ENCODE measurements around the gene EEF2K.
"Not testable (repeated sequence)": the region's sequence is repeated elsewhere in the genome, so short reads cannot be mapped to it uniquely, and the experiment has no call there.

EEF2K gene

DNA sequence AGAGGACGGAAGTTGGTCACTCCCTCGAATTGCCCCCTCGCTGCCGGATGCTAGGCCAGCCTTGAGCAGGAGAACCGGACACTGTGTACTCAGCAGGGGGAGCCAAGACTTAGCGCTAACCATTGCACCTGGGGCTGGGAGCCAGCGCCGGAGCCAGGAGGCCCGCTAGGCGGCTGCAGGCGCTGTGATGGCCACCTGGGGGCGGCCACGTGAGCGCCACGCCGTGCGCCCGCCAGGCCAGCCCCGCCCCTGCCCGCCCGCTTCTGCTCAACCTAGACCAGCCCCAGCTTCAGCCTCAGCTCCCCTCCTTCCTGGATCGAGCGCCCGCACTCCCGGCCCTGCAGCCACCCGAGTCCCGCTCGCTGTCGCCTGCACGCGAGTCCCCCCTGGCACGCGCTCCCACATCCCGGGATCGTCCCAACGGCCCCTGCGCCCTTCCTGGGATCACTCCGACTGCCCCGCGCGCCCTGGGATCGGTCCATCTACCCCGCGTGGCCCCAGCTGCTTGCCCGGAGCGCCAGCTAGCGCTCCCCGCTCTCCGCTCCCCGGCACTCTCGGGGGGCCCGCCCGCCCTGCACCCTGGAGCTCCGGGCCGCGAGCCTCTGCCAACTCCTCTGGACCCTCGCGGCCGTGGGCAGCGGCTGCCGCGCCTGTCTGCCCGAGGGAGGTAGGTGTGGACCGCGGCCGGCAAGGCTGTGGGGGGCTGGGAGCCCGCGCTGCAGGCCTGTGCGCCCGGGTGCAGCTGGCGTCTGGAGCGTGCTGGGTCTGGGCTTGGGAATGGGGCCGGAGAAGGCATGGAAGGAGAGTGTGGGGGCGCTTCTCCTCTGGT is at the start of gene EEF2K:
EEF2K (plus strand) TSS at position 266 of the 829 bp plus-strand sequence. CDS start 19,452 bp downstream, outside the sequence.
- DNase-seq (peak; percentile 87), ATAC-seq (peak; percentile 86)

DNA sequence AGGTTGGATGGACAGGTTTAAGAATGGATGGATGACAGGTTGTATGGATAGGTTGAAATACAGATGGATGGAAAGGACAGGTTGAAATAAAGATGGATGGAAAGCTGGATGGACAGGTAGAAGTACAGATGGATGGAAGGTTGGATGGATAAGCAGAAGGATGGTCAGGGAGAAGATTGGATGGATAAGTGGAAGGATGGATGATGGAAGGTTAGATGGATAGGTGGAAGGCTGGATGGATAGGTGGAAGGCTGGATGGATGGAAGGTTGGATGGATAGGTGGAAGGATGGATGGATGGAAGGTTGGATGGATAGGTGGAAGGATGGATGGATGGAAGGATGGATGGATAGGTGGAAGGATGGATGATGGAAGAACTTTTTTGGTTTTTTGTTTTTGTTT is 44.7 kb upstream of the EEF2K start:
- DNase-seq (no peak), ATAC-seq (no peak)

DNA sequence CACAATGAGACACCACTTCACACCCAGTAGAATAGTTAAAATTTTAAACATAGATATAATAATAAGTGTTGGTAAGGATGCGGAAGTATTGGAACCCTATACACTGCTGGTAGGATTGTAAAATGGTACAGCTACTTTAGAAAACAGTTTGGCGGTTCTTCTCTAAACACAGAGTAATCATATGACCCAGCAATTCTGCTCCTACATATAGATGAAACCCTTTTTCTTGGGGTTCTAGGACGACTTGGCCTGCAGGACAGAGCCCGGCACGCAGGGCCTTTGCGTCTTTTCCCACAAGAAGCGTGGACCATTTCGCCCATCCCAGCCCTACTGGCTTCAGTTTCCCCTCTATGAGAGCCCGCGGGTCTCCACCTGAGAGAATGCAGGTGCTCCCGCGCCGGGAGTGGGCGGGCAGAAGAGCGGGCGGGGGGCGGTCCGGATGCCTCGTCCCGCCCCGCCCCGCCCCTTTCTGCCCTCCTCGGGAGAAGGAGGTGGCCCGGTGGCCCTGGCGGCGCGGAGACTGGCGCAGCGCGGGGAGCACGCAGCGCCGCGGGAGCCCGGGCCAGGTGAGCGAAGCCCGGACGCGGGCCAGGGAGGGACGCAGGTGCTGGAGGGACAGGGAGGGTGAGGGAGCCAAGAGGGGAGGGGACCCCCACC is 44.0 kb upstream of the EEF2K start, which contains the start of gene SDR42E2:
SDR42E2 (plus strand) TSS at position 508 of the 657 bp plus-strand sequence. CDS start 3,077 bp downstream, outside the sequence.
- DNase-seq = peak; percentile 34
- peak; percentile 43 for ATAC-seq

DNA sequence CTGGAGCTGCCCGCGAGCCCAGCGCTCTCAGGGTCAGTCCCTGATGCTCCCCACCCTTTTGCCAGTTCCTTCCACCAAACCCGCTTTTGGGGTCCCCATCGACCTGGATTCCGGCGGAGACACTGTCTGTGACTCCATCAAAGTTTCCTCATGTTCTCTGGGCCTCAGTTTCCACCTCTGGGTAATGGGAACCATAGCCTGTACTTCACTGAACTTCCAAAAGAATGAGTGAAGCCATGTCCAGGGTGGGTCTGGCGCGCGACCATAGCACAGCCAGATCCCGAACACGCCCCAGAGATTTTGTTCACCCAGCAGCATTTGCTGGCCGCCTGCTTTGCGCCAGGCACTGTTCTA is 43.4 kb upstream of the EEF2K start:
- ATAC-seq = no peak

DNA sequence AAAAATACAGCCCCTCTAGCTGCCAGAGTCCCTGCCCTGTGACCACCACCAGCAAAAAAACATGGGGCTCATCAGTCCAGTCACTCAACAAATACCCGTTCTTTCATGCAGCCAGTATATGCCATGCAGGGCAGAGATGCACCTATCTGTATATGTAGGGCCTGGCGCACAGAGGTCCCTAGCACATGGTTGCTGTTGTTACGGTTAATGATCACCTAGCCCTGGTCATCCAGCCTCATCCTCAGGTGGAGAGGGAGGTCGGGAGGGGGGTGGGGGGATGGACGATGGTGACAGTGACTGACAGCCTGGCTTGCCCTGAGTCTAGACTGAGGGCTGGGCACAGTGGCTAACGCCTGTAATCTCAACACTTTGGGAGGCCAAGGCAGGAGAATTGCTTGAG is 42.3 kb upstream of the EEF2K start:
- DNase-seq = no peak
- ATAC-seq = no peak

More for the DNA sequence above, 43.4 kb upstream of the EEF2K start:
- no peak for DNase-seq

DNA sequence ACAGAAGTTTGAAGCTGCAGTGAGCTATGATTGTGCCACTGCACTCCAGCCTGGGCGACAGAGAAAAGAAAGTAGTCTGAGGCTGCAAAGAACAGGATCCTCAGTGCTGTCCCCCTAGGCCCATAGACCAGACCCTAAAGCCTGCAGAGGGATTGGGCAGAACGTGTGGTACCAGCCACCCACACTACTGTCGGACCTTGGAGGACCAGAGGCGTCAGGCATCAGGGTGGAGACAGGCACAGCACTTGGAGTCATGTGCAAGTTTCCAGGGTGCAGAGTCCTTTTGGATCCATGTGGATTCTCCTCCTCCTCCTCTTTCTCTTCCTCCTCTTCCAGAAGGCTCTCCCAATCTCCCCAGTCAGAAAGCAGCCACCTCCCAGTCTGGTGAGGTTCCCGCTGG is 41.6 kb upstream of the EEF2K start:
- DNase-seq = no peak
- ATAC-seq = no peak

DNA sequence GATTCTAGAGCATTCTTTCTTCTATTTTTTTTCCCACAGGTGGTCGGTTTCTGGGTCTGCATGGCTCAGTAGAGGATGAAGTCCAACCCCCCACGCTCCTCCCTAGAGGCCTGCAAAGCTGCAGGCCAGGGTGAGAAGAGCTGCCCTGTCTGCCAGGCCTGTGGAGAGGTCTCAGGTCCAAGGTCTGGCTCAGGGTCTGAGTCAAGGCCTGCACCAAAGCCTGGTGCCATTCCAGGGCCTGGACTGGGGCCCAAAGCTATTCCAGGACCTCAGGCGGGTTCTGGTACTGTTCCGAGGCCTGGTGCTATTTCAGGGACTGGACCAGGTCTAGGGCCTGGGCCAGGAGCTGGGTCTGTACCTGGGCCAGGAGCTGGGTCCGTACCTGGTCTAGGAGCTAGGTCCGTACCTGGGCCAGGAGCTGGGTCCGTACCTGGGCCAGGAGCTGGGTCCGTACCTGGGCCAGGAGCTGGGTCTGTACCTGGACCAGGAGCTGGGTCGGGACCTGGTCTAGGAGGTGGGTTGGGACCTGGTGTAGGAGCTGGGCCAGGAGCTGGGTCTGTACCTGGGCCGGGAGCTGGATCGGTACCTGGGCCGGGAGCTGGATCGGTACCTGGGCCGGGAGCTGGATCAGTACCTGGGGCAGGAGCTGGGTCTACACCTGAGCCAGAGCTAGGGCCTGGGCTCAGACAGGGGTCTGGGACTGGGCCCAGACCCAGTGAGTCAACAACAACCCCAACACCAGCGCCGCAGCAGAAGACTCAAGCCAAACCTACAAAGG is 40.4 kb upstream of the EEF2K start:
- ATAC-seq = no peak
- no peak for DNase-seq

DNA sequence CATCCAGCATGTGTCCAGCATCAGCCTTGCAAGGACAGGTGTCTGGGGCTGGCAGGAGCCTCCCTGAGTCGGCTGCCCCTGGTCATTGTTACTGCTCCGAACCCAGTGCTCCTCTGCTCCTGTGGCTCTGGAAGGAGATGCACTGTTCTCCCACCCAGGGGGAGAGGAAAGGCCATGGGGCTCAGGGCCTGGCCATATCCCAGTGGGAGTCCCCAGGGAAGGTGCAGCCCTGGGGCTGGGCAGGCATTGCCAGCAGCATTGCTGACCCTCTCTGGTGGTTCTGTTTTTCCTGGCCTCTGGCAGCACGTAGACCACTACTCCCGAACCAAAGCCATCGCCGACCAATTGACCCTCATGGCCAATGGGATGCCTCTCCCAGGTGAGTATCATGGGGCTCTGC is 34.1 kb upstream of the EEF2K start:
- ATAC-seq (no peak), DNase-seq (no peak)

DNA sequence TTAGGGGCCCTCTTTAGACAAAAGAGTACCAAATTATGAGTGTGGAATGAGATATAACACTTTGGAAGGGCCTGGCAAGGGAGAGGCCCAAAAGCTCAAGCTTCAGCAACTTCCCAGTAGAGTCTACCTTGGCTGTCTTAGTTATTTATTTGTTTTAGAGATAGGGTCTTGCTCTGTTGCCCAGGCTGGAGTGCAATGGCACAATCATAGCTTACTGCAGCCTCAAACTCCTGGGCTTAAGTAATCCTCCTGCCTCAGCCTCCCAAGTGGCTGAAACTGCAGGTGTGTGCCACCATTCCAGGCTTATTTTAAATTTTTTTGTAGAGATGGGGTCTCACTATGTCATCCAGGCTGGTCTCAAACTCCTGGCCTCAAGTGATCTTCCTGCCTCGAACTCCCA is 33.4 kb upstream of the EEF2K start:
- not testable (repeated sequence) for ATAC-seq

DNA sequence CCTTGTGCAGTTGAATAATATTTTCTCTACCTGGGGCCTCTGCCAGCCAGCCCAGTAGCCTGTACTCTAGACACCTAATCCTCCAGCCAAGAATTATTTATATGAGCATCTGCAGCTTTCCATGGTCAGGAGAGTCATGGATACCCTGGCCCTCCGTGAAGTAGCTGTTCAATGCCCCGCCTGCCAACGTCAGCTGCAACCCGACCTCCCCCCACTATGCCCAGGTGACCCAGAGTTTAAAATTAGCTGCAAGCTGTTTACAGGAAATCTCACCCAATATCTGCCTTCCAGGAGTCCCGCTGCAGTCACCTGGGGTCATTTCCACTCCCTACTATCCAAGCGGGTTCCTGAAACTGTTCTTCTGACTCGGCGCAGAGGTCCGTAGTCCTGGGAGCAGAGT is 31.4 kb upstream of the EEF2K start:
- DNase-seq (no peak), ATAC-seq (no peak)

More for the DNA sequence above, 33.4 kb upstream of the EEF2K start:
- DNase-seq = not testable (repeated sequence)

DNA sequence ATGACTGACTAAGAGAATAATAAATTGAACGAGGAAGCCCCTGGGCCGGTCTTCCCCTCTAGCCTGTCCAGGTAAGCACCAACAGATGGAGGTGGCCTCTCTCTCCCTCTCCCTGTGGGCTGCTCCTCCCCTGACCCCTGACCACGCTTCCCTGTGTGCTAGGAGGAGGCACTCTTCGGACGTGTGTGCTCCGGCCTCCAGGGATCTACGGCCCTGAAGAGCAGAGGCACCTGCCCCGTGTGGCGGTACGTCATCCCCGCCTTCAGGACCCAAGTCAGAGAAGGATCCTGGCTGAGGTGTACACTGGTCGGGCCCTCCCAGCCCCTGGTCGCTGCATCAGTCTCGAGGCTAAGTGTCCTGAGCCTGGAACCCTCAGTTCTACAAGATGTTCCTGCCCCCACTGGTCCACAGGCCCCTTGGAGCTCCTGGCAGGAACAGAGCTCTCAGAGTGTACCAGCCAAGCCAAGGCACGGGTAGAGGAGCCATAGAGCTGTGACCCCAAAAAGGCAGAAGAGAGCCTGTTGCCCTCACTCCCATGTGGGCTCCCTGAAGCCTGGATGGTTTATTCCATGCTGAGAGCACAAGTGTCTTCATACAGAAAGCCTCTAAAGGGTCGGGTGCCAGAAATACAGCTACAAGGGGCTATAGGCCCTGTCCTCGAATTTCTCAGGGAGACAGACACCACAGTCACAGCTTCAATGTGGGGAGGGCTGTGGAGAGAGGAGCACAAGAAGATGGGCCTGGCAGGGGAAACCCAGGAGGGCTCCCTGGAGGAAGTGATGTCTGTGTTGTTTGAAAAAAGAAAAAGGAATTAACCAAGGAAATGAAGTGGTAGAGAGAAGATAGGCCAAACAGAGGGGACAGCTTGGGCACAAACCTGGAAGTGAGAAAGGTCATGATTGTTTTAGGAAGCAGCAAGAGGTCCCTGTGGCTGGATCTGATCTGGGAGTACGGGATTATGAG is 27.8 kb upstream of the EEF2K start:
- ATAC-seq = no peak
- no peak for DNase-seq

DNA sequence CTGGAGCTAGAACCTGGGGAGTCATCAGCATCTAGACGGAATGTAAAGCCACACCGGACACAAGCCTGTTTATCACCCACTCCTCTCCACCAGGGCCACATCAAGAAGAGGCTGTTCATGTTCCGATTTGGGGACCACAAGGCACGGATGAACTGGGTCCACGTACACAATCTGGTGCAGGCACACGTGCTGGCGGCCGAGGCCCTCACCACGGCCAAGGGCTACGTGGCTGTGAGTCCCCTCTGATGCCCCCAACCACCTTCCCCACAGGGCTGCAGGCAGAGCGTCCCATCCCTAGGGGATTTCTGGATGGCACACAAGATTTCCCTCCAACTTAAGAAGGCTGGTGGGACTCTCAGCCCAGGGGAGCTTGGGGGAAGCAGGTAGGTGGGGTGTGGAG is 24.7 kb upstream of the EEF2K start:
- ATAC-seq (no peak), DNase-seq (no peak)

DNA sequence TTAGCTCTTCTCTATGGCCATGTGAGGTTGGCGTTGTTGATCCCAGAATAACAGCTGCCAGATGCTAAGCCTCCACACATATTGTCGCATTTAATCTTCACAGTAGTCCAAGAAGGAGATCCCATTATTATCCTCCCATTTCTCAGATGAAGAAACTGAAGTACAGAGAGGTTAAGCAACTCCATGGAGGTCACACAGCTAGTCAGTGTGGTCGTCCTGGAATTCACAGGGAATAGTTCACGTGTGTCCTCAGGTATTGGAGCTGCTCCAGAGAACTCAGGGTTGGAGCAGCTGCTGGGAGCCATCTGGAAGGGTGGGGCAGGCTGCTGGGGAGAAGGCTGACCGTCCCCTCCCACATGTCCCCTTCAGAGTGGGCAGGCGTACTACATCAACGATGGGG is 24.2 kb upstream of the EEF2K start:
- DNase-seq = no peak
- ATAC-seq = no peak

DNA sequence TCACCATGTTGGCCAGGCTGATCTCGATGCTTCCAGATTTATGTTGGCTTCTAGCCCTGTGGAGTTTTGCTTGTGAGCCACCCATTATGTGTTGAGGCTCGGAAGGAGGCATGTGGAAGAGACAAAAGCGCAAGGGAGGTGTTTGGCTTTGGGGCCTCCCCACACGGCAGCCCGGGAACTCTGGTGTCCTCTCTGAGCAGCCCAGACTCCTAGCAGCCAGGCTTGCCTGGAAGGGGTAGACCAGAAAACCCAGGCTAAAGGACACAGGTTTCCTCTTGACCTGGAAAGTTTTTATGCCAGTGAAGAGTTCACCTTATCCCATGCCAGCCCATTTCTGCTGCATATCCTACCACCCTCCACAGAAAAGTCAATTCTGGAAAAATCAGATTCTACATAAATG is 22.7 kb upstream of the EEF2K start:
- ATAC-seq (no peak), DNase-seq (no peak)

DNA sequence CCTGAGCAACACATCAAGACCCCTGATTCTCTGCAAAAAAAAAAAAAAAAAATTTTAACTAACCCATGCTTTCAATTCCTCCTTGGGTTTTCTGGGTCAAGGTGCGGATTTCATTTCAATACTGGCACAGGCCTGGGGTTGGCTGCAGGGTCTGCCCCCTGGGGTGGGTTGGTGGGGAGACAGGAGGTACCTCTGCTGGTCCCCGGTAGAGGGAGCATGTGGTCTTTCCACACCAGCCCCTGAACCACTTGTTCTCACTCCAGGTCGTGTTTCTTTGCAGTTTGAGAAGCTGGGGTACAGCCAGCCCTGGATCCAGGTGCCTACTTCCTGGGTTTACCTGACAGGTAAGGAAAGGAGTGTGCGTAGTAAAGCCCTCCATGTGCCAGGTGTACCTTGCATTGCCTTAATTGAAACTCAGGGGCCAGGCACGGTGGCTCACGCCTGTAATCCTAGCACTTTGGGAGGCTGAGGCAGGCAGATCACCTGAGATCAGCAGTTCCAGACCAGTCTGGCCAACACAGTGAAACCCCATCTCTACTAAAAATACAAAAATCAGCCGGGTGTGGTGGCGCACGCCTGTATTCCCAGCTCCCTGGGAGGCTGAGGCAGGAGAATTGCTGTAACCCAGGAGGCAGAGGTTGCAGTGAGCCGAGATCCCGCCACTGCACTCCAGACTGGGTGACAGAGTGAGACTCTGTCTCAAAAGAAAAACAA is 22.0 kb upstream of the EEF2K start:
- ATAC-seq (no peak), DNase-seq (no peak)

DNA sequence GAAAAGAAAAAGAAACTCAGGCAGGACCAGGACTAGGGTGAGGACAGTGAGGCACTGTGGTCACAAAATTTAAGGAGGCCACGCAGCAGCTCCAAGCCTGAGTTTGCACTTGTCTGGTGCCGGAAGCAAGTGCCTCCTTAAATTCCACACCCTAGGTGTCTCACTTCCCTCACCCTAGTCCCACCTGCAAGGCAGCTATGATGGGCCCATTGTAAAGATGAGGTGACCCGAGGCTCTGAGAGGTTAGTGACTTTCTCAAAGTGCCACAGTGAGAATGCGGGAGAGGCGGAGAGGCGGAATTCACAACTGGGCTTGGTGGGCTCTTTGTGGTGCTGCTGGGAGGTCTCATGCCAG is 21.5 kb upstream of the EEF2K start:
- ATAC-seq (no peak), DNase-seq (no peak)

DNA sequence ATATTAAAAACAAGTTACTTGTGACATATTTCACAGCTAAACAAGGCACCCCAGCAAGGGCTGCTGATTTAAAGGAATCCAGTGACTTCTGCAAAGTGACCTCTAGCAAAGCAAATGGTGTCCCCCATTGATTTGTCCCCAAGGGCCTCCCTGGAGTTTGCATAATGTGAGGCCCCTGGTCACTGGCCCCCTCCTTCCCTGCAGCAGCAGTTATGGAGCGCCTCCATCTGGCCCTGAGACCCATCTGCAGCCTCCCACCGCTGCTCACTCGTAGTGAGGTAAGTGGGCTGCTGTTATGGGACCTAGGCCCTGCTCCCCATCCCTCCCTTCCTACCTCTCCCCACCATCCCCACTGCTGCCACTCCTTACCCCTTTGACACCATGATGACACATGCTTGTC is 19.6 kb upstream of the EEF2K start:
- ATAC-seq = no peak
- no peak for DNase-seq

DNA sequence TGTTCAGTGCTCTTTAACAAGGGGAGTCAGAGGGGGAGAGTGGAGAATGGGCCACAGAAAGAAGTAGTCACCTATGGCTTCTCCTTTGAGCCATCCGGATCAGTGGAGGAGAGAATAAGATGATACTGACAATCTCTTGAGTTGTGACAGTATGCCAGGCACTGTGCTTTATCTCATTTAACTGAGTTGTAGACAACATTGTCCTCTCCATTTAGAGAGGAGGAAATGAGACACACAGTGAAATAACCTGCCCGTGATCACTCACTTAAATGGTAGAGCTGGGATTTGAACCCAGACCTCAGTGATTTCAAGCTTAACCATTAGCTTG is 17.8 kb upstream of the EEF2K start:
- ATAC-seq (no peak), DNase-seq (no peak)

DNA sequence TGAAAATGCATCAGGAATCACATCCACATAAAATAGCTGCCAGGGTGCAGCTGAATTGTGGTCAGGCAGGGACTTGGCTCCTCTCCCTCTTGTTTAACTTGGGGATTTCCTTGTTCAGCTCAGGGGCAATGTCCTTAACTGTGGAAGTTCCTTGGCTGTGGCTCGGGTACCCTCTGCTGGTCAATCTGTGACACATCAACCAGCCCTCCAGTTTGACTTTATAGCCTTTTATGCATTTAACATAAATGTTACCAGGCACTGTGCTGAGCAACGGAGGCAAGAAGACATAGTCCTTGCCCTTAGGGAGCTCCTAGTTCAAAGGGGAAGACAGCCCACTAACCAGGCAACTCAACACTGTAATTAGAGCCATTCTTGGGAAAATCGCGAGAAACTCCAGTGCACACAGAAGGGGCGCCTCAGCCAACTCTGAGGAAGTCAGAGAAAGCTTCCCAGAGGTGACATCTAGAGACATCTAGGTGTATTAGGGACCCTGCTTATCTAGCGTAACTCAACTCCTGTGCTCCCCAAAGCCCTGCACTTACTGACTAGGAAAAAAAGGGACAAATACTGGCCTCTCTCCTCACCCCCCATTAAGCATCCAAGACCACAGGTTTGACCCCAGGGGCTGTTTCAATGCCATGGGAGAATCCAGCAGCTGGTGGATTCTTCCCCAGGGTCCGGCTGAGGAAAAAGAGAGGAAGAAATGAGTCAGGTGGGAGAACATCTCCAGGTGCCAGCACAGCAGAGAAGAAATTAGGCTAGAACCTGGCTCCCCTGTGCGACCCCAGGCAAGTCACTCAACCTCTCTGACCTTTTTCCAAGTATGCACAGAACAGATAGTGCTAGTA is 17.3 kb upstream of the EEF2K start:
- DNase-seq = peak; percentile 64
- ATAC-seq = no peak

DNA sequence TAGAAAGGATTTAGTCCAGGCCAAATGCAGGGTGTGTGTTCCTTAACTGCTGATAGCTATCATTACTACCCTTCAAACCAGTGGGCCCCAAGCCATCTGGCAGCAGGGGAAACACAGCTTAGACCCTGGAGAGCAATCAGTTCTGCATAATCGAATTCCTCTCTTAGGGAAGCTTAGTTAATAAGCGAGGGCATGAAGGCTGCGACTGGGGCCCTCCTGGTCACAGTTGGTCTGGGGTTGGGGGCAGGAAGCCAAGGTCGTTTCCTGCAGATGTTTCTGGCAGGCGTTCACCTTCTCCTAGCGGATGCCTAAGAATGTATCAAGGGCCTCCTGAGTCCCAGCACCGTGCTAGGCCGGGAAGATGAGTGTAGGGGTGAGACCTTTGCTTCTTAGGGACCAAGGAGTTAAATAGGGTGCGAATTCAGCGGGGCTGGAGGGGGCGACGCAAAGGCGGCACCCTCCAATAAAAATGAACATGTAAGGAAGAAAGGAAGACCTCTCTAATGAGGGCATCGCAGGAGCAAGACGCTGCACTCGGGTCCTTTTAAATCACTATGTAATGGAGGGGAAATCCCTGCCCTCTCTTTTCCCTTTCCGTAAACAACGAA is 16.5 kb upstream of the EEF2K start:
- DNase-seq (peak; percentile 19), ATAC-seq (no peak)

Measured in stimulated activated naive CD8-positive, alpha-beta T cell treated with anti-CD3 and anti-CD28 coated beads, Interleukin-15, Interleukin-2, amounts not matched to agents 100 U/mL and 50 U/mL, for 24 hours (primary cell).